ENCODE measurements around the gene SVEP1. TPM values are rescaled to one million over a fixed set of nuclear protein-coding genes. Genes with fewer than 3 reads are reported as not detected.
A peak's percentile ranks its signal among the peaks of the same experiment; 100 is the strongest.

The SVEP1 gene
- total RNA-seq, 2 donors from 2014 or later = 12.7 to 20.0 TPM

- TF ChIP-seq, protein P1, sequence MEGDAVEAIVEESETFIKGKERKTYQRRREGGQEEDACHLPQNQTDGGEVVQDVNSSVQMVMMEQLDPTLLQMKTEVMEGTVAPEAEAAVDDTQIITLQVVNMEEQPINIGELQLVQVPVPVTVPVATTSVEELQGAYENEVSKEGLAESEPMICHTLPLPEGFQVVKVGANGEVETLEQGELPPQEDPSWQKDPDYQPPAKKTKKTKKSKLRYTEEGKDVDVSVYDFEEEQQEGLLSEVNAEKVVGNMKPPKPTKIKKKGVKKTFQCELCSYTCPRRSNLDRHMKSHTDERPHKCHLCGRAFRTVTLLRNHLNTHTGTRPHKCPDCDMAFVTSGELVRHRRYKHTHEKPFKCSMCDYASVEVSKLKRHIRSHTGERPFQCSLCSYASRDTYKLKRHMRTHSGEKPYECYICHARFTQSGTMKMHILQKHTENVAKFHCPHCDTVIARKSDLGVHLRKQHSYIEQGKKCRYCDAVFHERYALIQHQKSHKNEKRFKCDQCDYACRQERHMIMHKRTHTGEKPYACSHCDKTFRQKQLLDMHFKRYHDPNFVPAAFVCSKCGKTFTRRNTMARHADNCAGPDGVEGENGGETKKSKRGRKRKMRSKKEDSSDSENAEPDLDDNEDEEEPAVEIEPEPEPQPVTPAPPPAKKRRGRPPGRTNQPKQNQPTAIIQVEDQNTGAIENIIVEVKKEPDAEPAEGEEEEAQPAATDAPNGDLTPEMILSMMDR (IDR thresholded peaks at IDR 0.05) = no peak
- DNase-seq (ENCODE audit: low spot score) = no peak
- H3K4me3 ChIP-seq = no peak overlapping the region
- peaks cover 0 to 8% of the 10 kb centered on the region in 2 donors for H3K9me3 ChIP-seq
- H3K36me3 ChIP-seq = no peaks in the 10 kb centered on the region
- H3K27me3 ChIP-seq = no peaks in the 10 kb centered on the region
- no peak overlapping the region for H3K27ac ChIP-seq
- H3K4me1 ChIP-seq = no peaks in the 10 kb centered on the region
These were observed 17.7 kb downstream of the SVEP1 start for GRCh38 chr9:110561826-110562225.

DNA sequence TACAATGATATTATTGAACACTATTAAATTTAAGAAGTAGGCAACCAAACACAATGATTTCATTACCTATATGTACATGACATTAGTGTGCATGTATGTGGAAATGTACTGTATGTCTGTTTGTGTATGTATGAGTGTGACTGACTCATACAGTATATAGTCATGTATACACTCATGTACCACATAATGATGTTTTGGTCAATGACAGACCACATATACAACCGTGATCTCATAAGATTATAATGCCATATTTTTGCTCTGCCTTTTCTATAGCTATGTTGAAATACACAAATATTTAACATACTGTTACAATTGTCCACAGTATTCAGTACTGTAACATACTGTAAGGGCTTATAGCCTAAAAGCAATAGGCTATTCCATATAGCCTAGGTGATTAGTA, 19.7 kb downstream of the SVEP1 start:
- no peaks in the 10 kb centered on the region for H3K27me3 ChIP-seq
- H3K4me1 ChIP-seq = peaks cover 0 to 4% of the 10 kb centered on the region in 2 donors
- peaks cover 0 to 8% of the 10 kb centered on the region in 2 donors for H3K9me3 ChIP-seq

GRCh38 chr9:110555551-110556331, 23.8 kb downstream of the SVEP1 start:
- TF ChIP-seq, protein P1 (IDR thresholded peaks at IDR 0.05) = no peak
- H3K27ac ChIP-seq = peak overlapping the region; percentile 51 to 61
- DNase-seq (ENCODE audit: low spot score) = peak; percentile 84

More for the DNA sequence above, 19.7 kb downstream of the SVEP1 start:
- H3K4me3 ChIP-seq = no peak overlapping the region
- H3K27ac ChIP-seq = no peak overlapping the region
- DNase-seq (ENCODE audit: low spot score) = no peak
- no peaks in the 10 kb centered on the region for H3K36me3 ChIP-seq
- TF ChIP-seq, protein P1 (IDR thresholded peaks at IDR 0.05) = no peak

DNA sequence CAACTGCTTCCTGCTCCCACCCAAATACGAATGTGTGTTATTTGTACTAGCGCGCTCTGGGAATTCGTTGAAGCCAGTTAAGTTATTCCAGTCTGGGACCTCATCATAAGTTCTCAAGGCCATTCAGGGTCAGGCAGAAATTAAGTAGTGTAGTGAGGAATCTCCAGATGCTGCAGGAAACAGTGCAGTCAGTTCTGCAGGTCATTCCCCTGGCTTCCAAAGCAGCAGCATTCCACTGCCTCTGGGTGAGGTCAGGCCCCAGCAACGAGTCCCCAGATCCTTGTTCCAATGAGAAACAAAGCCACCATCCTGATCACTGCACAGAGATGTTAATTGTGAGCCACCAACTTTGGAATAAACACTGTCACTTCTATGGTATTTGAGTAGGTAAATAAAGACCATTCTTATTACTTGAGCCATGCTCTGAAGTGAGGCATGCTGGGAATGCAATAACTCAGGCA, 33.1 kb downstream of the SVEP1 start:
- DNase-seq (ENCODE audit: low spot score) = no peak
- Histone ChIP-seq H3K4me3 (no peak overlapping the region), H3K9me3 (no peaks in the 10 kb centered on the region), H3K27ac (no peak overlapping the region), H3K27me3 (no peaks in the 10 kb centered on the region), H3K4me1 (peaks cover 0 to 10% of the 10 kb centered on the region in 2 donors), H3K36me3 (no peaks in the 10 kb centered on the region)
- TF ChIP-seq, protein P1 (IDR thresholded peaks at IDR 0.05) = no peak

More at GRCh38 chr9:110555551-110556331, 23.8 kb downstream of the SVEP1 start:
- H3K36me3 ChIP-seq = no peaks in the 10 kb centered on the region
- peaks cover 0 to 8% of the 10 kb centered on the region in 2 donors for H3K9me3 ChIP-seq
- H3K4me3 ChIP-seq = no peak overlapping the region
- H3K27me3 ChIP-seq = no peaks in the 10 kb centered on the region
- peaks cover 0 to 6% of the 10 kb centered on the region in 2 donors for H3K4me1 ChIP-seq

GRCh38 chr9:110545705-110546104, 33.8 kb downstream of the SVEP1 start:
- H3K36me3 ChIP-seq = no peaks in the 10 kb centered on the region
- no peaks in the 10 kb centered on the region for H3K27me3 ChIP-seq
- H3K4me1 ChIP-seq = peaks cover 0 to 10% of the 10 kb centered on the region in 2 donors
- DNase-seq (ENCODE audit: low spot score) = no peak
- peak overlapping the region in 1 of 2 donors; percentile 28 for H3K27ac ChIP-seq
- H3K4me3 ChIP-seq = no peak overlapping the region
- H3K9me3 ChIP-seq = no peaks in the 10 kb centered on the region
- TF ChIP-seq, protein P1 (IDR thresholded peaks at IDR 0.05) = no peak

Data from right atrium auricular region (tissue), 2 donors.